Smooth muscle cell of trachea (primary cell): ENCODE measurements around the gene CEP57. TPM values are rescaled to one million over a fixed set of nuclear protein-coding genes. Genes with fewer than 3 reads are reported as not detected.

ENCODE experiments used
- total RNA-seq: library from RNA; depleted of rRNA; stranded (reverse); fragments of >200 nt; gene quantifications from 2 replicates; pipeline ENCODE4 v1.2.1, GENCODE V29; 2014

Gene CEP57
- 52.9 and 86.7 TPM in 2 replicates for total RNA-seq

GRCh38 chr11:95790123-95790932 lies at the start of gene CEP57:
CEP57 (plus strand) TSS chr11:95790498; CDS start chr11:95790699, 201 bp downstream.

DNA sequence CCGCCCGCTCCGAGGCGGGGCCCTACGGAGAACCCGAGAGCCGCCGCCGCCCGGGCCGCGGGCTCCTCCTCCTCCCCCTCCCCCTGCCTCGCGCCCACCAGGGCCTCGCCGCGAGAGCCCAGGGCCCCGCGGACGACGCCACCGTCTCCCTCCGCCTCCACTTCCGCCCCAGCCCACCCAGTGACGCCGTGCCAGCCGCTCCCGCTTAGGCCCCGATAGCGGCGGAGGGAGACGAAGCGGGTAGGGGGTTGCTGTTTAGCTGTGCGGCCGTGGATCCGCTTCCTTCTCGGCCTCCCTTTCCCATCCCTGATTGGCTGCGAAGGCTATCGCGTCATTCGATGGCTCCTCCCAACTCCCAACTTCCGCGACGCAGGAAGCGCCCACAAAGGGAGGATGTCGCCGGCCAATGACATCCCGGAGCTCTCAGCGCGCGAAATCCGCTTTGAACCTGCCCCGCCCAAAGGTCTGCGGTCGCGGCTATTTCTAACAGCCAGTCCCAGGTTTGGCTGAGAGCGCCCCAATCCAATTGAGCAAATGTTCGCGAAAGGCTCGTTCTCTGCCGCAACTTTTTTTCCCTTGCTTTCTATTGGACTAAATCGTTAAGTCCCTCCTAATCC lies 684 bp upstream of the CEP57 start, which contains the start of gene FAM76B:
Gene FAM76B (minus strand): TSS at position 277 of the 617 bp plus-strand sequence. CDS start 304 bp downstream, outside the sequence.

Other genes starting within 250 kb of the CEP57 start
- 20.2 and 28.7 TPM in 2 replicates for gene FAM76B, start 716 bp upstream of the CEP57 start, total RNA-seq
- gene MTMR2, start 133.6 kb downstream of the CEP57 start, total RNA-seq = 27.5 and 46.1 TPM in 2 replicates